Esophagus muscularis mucosa (tissue), 3 donors: ENCODE data around the gene SCFD2.

ENCODE experiments used
- CTCF ChIP-seq, 3 experiments: fragments of 200-600 bp in 2 of 3; fragments of 450-650 bp in 1 of 3; sonication (generic) in 2 of 3; IDR thresholded peaks; one replicate each; pipeline ENCODE4 v1.5.1; 2017 to 2019; ENCODE audit warnings: antibody characterized with exemption in 3 of 3, mild to moderate bottlenecking in 2 of 3, moderate library complexity in 1 of 3
- EP300 ChIP-seq: sonication (generic); formaldehyde crosslinking; IDR thresholded peaks from one replicate; pipeline ENCODE4 v1.6.1; 2017; ENCODE audit warnings: antibody characterized with exemption

DNA sequence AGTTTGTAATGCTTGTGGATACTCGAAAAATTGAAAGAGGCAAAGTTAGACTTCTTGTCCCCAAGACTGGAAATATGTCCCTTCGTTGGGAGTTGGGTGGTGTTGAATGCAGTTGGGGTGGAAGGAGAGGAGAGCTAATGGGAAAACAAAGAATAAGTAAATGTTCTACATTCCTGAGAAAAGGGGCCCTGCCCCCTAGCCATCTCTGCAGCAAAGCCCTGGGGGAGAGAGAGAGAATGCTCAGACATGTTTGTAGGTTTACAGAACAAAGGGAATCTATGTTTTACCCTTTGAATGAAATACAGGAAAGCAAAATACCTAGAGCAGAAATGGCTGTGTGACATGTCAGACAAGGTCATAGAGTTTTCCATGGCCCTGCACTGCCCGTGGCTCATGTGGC, 415.6 kb downstream of the SCFD2 start:
- TF ChIP-seq CTCF (IDR thresholded peaks at IDR 0.05) (no peak), EP300 (no peak)
